ENCODE data around the gene ABHD8. TPM values are rescaled to one million over a fixed set of nuclear protein-coding genes. Genes with fewer than 3 reads are reported as not detected.

The ABHD8 gene
- total and polyA plus RNA-seq, 12 donors: 2.3 to 60.0 (median 35.8) TPM

- TF ChIP-seq POLR2A (IDR thresholded peaks at IDR 0.05): peak; percentile 23 to 49
- no peak for TF ChIP-seq CTCF (IDR thresholded peaks at IDR 0.05)
- no peaks in the 10 kb centered on the region for H3K36me3 ChIP-seq (replicated peaks in 1 of 2)
- 0 to 1% methylated on average over 38 to 68 of the region's 72 CpGs; no CpG with 5 or more reads in 2 of the 4 donors for WGBS, 4 donors
- H3K4me1 ChIP-seq (replicated peaks in 1 of 2): peaks cover 0 to 22% of the 10 kb centered on the region in 2 donors
- no peaks in the 10 kb centered on the region for H3K27me3 ChIP-seq
- DNase-seq: no peak
- intact Hi-C loops (cut with DNase I): no loop called here
- peak within 1 kb of the TSS in 3 of 4 donors; percentile 45 to 99 (median 76) for H3K4me3 ChIP-seq
- peak within 1 kb of the TSS in 4 of 5 donors; percentile 62 to 86 (median 76) for H3K27ac ChIP-seq
- no peaks in the 10 kb centered on the region for H3K9me3 ChIP-seq (replicated peaks in 1 of 3)
Observed at GRCh38 chr19:17245535-17245984, 57.7 kb downstream of the ABHD8 start, which contains the start of gene NR2F6. Gene NR2F6, minus strand, starts transcription at chr19:17245919. Its CDS starts 699 bp downstream, at chr19:17245220.

DNA sequence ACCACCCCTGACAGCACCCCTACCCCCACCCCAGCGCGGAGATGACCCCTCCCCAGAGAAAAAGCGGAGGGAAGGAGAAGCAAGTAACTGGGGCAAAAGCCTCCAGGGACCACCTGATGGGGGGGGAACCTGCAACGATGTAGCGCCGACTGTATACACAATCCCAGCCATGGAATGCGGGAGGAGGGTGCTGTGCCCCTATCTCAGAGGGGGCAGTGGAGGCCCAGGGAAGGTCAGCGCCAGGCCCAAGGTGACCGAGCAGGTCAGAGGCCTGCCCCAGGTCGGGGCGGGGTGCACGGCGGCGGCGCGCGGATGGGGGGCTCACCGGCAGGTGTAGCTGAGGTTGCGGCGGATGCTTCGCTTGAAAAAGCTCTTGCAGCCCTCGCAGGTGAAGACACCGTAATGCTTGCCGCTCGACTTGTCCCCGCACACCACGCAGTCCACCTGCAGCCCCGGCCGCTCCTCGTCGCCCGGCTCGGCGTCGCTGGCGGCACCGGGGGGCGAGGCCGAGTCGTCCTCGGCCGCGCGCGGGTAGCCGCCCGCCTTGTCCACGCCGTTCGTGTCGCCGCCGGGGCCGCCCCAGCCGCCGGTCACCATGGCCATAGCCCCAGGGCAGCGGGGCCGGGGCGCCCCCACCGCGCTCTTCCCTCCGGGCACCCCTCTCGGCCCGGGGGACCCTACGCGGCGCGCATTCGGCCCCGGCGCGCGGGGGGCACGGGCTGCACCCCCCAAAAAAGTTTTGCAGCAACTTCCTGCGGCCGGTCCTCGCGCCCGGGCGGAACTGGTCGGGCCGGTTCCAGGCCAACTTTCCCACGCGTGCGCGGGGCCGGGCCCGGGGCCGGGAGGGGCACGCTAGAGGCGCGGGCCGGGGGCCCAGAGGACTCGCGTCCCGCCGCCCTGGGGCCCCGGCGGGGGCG lies 58.3 kb downstream of the ABHD8 start:
- TF ChIP-seq POLR2A (IDR thresholded peaks at IDR 0.05) (no peak), CTCF (IDR thresholded peaks at IDR 0.05) (no peak)
- Histone ChIP-seq H3K4me1 (replicated peaks in 1 of 2) (peaks cover 0 to 22% of the 10 kb centered on the region in 2 donors), H3K27ac (peak overlapping the region; percentile 18 to 86 (median 70)), H3K9me3 (replicated peaks in 1 of 3) (no peaks in the 10 kb centered on the region), H3K4me3 (peak overlapping the region in 3 of 4 donors; percentile 45 to 99 (median 76)), H3K27me3 (no peaks in the 10 kb centered on the region), H3K36me3 (replicated peaks in 1 of 2) (peaks cover 0 to 5% of the 10 kb centered on the region in 2 donors)
- peak in 1 of 7 donors; percentile 33 for DNase-seq
- WGBS, 4 donors: 0 to 3% (median 1%) methylated on average over 5 to 99 of the region's 100 CpGs
- intact Hi-C loops (cut with DNase I): no loop called here

DNA sequence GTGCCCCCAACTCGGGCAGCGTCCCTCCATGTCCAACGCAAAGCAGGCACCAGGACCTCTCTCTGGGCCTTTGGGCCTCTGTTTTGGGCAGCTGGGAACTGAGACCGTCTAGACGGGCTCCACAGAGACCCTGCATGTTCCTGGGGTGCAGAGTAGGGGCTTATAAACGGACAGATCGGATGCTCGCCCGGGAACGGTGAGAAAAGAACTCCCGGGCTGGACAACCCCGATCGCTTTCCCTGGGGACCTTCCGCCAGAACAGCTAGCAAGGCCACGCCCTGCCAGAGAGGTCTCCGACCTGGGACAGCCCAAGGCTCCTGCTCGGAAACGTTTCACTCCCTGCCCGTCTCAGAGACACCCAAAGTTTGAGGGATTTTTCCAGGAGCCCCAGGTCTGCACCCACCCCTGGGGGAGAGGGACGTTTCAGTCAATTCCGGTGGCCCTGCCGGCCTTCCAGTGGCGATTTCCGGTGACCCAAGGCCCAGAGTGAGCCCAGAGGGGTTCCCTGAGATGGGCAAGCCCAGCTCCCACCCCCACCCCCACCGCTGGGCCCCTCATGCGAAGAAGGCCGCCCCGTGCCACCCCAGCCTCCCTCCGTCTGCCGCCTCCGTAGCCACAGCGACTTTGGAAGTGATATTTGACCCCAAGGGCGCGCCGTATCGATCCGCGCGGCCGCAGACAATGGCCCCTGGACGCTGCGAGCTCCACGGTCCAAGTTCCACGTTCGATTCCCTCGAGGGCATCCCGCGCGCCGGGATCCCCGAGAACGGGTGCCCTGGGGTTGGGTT lies 59.2 kb downstream of the ABHD8 start:
- DNase-seq: peak; percentile 56 to 83 (median 78)
- H3K27ac ChIP-seq: peak overlapping the region; percentile 18 to 86 (median 70)
- no peaks in the 10 kb centered on the region for H3K27me3 ChIP-seq
- WGBS, 4 donors: 11 to 16% (median 11%) methylated on average over 24 to 52 of the region's 52 CpGs; no CpG with 5 or more reads in 1 of the 4 donors
- intact Hi-C loops (cut with DNase I): no loop called here
- no peaks in the 10 kb centered on the region for H3K9me3 ChIP-seq (replicated peaks in 1 of 3)
- H3K36me3 ChIP-seq (replicated peaks in 1 of 2): peaks cover 0 to 6% of the 10 kb centered on the region in 2 donors
- no peak for TF ChIP-seq CTCF (IDR thresholded peaks at IDR 0.05)
- peak in 1 of 2 donors; percentile 20 for TF ChIP-seq POLR2A (IDR thresholded peaks at IDR 0.05)
- H3K4me3 ChIP-seq: peak overlapping the region in 3 of 4 donors; percentile 45 to 99 (median 76)
- peaks cover 0 to 22% of the 10 kb centered on the region in 2 donors for H3K4me1 ChIP-seq (replicated peaks in 1 of 2)

Measured in adrenal gland (tissue), 12 donors.